IMR-90 (cell line): ENCODE data around the gene SLC37A4.

Experiments
- BHLHE40 ChIP-seq: fragments of 150-350 bp; IDR thresholded peaks from 2 replicates; pipeline ENCODE4 v1.6.1; 2016; ENCODE audit warnings: mild to moderate bottlenecking, low read depth, low read length
- CEBPB ChIP-seq: IDR thresholded peaks from 2 replicates; pipeline ENCODE4 v1.6.1; 2012; ENCODE audit warnings: low read depth, low read length, improper control_type of control experiment
- CHD1 ChIP-seq: IDR thresholded peaks from 2 replicates; pipeline ENCODE4 v1.6.1; 2012; ENCODE audit warnings: low read depth, low read length, improper control_type of control experiment
- MXI1 ChIP-seq: IDR thresholded peaks from 2 replicates; pipeline ENCODE4 v1.6.1; 2012; ENCODE audit warnings: low read depth, mild to moderate bottlenecking, low read length, moderate library complexity, borderline replicate concordance
- POLR2A ChIP-seq: IDR thresholded peaks from 2 replicates; pipeline ENCODE4 v1.6.1; 2012; ENCODE audit warnings: mild to moderate bottlenecking, low read depth, low read length
- SMC3 ChIP-seq: fragments of 150-350 bp; IDR thresholded peaks from 2 replicates; pipeline ENCODE4 v1.6.1; 2016; ENCODE audit warnings: low read depth, mild to moderate bottlenecking, antibody characterized with exemption, low read length, moderate library complexity
- TF ChIP-seq, protein P1 (sequence below): conservative IDR thresholded peaks from 2 replicates; pipeline ENCODE4 v1.5.1; 2012; ENCODE audit warnings: mild to moderate bottlenecking, low read depth, low read length, improper control_type of control experiment

DNA sequence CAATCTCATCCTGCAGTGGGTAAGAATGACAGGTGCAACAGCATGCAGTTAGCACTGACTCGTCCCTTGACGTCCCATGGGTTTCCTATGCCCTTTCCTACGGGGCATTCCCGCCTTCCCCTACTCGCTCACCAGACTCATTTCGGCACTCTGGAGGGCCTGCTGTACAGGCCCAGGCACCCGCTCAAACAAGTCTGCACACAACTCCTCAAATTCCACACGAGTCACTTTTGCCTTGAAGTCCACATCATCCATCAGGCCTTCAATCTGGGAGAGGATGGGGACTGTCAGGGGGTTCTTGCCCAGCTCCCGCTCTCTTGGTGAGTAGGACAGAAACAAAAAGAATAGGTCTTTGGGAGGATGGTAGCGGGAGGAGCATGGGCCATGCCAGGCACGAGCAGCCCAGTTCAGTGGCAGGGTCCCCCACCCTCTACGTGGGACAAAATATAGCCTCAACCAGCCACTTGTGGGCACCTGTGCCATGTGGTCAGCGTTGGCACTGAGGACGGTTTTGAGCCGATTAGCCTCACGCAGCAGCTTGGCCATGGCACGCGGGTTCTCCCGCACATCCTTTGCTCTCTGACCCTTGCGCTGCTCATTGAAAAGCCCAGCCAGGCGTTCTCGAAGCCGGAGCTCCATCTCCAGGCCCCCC is 21.6 kb upstream of the SLC37A4 start:
- TF ChIP-seq, protein P1, sequence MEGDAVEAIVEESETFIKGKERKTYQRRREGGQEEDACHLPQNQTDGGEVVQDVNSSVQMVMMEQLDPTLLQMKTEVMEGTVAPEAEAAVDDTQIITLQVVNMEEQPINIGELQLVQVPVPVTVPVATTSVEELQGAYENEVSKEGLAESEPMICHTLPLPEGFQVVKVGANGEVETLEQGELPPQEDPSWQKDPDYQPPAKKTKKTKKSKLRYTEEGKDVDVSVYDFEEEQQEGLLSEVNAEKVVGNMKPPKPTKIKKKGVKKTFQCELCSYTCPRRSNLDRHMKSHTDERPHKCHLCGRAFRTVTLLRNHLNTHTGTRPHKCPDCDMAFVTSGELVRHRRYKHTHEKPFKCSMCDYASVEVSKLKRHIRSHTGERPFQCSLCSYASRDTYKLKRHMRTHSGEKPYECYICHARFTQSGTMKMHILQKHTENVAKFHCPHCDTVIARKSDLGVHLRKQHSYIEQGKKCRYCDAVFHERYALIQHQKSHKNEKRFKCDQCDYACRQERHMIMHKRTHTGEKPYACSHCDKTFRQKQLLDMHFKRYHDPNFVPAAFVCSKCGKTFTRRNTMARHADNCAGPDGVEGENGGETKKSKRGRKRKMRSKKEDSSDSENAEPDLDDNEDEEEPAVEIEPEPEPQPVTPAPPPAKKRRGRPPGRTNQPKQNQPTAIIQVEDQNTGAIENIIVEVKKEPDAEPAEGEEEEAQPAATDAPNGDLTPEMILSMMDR = no peak
- no peak for TF ChIP-seq POLR2A
- TF ChIP-seq MXI1 = no peak
- no peak for TF ChIP-seq CHD1
- TF ChIP-seq SMC3 = no peak
- TF ChIP-seq CEBPB = no peak
- no peak for TF ChIP-seq BHLHE40
